Stimulated activated CD8-positive, alpha-beta memory T cell treated with anti-CD3 and anti-CD28 coated beads, Interleukin-15, amount 100 ng/mL, for 4 hours (primary cell): ENCODE results near the gene ZNF275.
"Not testable (repeated sequence)": the region's sequence is repeated elsewhere in the genome, so short reads cannot be mapped to it uniquely, and the experiment has no call there.

Experiments used
- DNase-seq, 2 donors: peaks; one replicate each; pipeline ENCODE4 v3.0.0-alpha.2; 2020; ENCODE audit warnings: low read depth in 2 of 2

Gene ZNF275

GRCh38 chrX:153333821-153334653, at the start of gene ZNF275:
ZNF275 (plus strand) TSS chrX:153334153; CDS start chrX:153336680, 2,527 bp downstream.
- peak; percentile 52 to 67 for DNase-seq

GRCh38 chrX:153285678-153286077, 48.3 kb upstream of the ZNF275 start:
- DNase-seq = not testable (repeated sequence)

- not testable (repeated sequence) for DNase-seq
Observed at GRCh38 chrX:153288807-153289206, 45.1 kb upstream of the ZNF275 start.

- DNase-seq = not testable (repeated sequence)
Observed at GRCh38 chrX:153293485-153294071, 40.4 kb upstream of the ZNF275 start.

GRCh38 chrX:153297376-153297775, 36.6 kb upstream of the ZNF275 start:
- DNase-seq = no peak

- no peak for DNase-seq
Observed at GRCh38 chrX:153299855-153300254, 34.1 kb upstream of the ZNF275 start.

- no peak for DNase-seq
Observed at GRCh38 chrX:153301746-153302145, 32.2 kb upstream of the ZNF275 start.

- DNase-seq = no peak
Observed at GRCh38 chrX:153302796-153303195, 31.2 kb upstream of the ZNF275 start.

- no peak for DNase-seq
Observed at GRCh38 chrX:153303276-153304262, 30.4 kb upstream of the ZNF275 start.

GRCh38 chrX:153304988-153305736, 28.8 kb upstream of the ZNF275 start:
- no peak for DNase-seq

- no peak for DNase-seq
Observed at GRCh38 chrX:153305972-153306371, 28.0 kb upstream of the ZNF275 start.

- no peak for DNase-seq
Observed at GRCh38 chrX:153306527-153307115, 27.3 kb upstream of the ZNF275 start.

GRCh38 chrX:153307276-153308178, 26.4 kb upstream of the ZNF275 start:
- DNase-seq = no peak

GRCh38 chrX:153310901-153311300, 23.1 kb upstream of the ZNF275 start:
- DNase-seq = no peak

GRCh38 chrX:153312041-153312440, 21.9 kb upstream of the ZNF275 start:
- no peak for DNase-seq

GRCh38 chrX:153312842-153313241, 21.1 kb upstream of the ZNF275 start:
- DNase-seq = no peak

- DNase-seq = no peak
Observed at GRCh38 chrX:153317306-153317705, 16.6 kb upstream of the ZNF275 start.

- no peak for DNase-seq
Observed at GRCh38 chrX:153317996-153318722, 15.8 kb upstream of the ZNF275 start.

- DNase-seq = no peak
Observed at GRCh38 chrX:153318811-153319210, 15.1 kb upstream of the ZNF275 start.
